Myocyte (in vitro differentiated cells): ENCODE results near the gene SLC8A1. TPM values are rescaled to one million over a fixed set of nuclear protein-coding genes. Genes with fewer than 3 reads are reported as not detected.

ENCODE experiments used
- DNase-seq: peaks from one replicate; pipeline ENCODE4 v3.0.0-alpha.2; 2012; ENCODE audit warnings: low read depth
- total RNA-seq: library from RNA; depleted of rRNA; stranded (reverse); fragments of >200 nt; gene quantifications from 2 replicates; pipeline ENCODE4 v1.2.3, GENCODE V29; 2014

The SLC8A1 gene
- total RNA-seq, 1 donor from 2014 or later = 5.2 TPM

GRCh38 chr2:40358783-40359182 is 93.1 kb downstream of the SLC8A1 start:
- no peak for DNase-seq

- DNase-seq = no peak
Observed at GRCh38 chr2:40357667-40358066, 94.2 kb downstream of the SLC8A1 start.

- DNase-seq = no peak
Observed at GRCh38 chr2:40355451-40355850, 96.4 kb downstream of the SLC8A1 start.

- DNase-seq = no peak
Observed at GRCh38 chr2:40353231-40353630, 98.7 kb downstream of the SLC8A1 start.

GRCh38 chr2:40352703-40353099 is 99.2 kb downstream of the SLC8A1 start:
- DNase-seq = no peak

GRCh38 chr2:40352041-40352702 is 99.7 kb downstream of the SLC8A1 start:
- no peak for DNase-seq

GRCh38 chr2:40348665-40349064 is 103.2 kb downstream of the SLC8A1 start:
- DNase-seq = peak; percentile 63

- DNase-seq = no peak
Observed at GRCh38 chr2:40348038-40348437, 103.9 kb downstream of the SLC8A1 start.

GRCh38 chr2:40346535-40347354 is 105.1 kb downstream of the SLC8A1 start:
- DNase-seq = no peak

- no peak for DNase-seq
Observed at GRCh38 chr2:40344364-40344763, 107.5 kb downstream of the SLC8A1 start.

- peak; percentile 45 for DNase-seq
Observed at GRCh38 chr2:40343902-40344301, 108.0 kb downstream of the SLC8A1 start.

- DNase-seq = peak; percentile 68
Observed at GRCh38 chr2:40341198-40341597, 110.7 kb downstream of the SLC8A1 start.

- DNase-seq = no peak
Observed at GRCh38 chr2:40339026-40339425, 112.9 kb downstream of the SLC8A1 start.

GRCh38 chr2:40332191-40332826 is 119.6 kb downstream of the SLC8A1 start:
- peak; percentile 28 for DNase-seq

- no peak for DNase-seq
Observed at GRCh38 chr2:40330096-40330495, 121.8 kb downstream of the SLC8A1 start.

- peak; percentile 13 for DNase-seq
Observed at GRCh38 chr2:40329739-40330030, 122.2 kb downstream of the SLC8A1 start.

- no peak for DNase-seq
Observed at GRCh38 chr2:40325116-40325515, 126.8 kb downstream of the SLC8A1 start.

GRCh38 chr2:40324656-40325055 is 127.2 kb downstream of the SLC8A1 start:
- no peak for DNase-seq

- no peak for DNase-seq
Observed at GRCh38 chr2:40321822-40322221, 130.1 kb downstream of the SLC8A1 start.

GRCh38 chr2:40321016-40321623 is 130.8 kb downstream of the SLC8A1 start:
- DNase-seq = no peak

- no peak for DNase-seq
Observed at GRCh38 chr2:40318921-40319320, 133.0 kb downstream of the SLC8A1 start.

- no peak for DNase-seq
Observed at GRCh38 chr2:40317761-40318160, 134.1 kb downstream of the SLC8A1 start.
